BLaER1 (cell line): ENCODE data around the gene VPS26B.
A peak's percentile ranks its signal among the peaks of the same experiment; 100 is the strongest.

ENCODE experiments used
- H3K27ac ChIP-seq: shearing (Covaris generic); formaldehyde crosslinking; 2 replicates; pipeline ENCODE4 v1.8.1; 2022
- H3K27me3 ChIP-seq: shearing (Covaris generic); formaldehyde crosslinking; 2 replicates; pipeline ENCODE4 v1.8.1; 2022
- H3K36me3 ChIP-seq: shearing (Covaris generic); formaldehyde crosslinking; 2 replicates; pipeline ENCODE4 v1.8.1; 2022
- H3K4me1 ChIP-seq: shearing (Covaris generic); formaldehyde crosslinking; 2 replicates; pipeline ENCODE4 v1.8.1; 2022
- H3K4me2 ChIP-seq: shearing (Covaris generic); formaldehyde crosslinking; 2 replicates; pipeline ENCODE4 v1.8.1; 2022
- H3K4me3 ChIP-seq: shearing (Covaris generic); formaldehyde crosslinking; 2 replicates; pipeline ENCODE4 v1.8.1; 2022
- H3K9ac ChIP-seq: shearing (Covaris generic); formaldehyde crosslinking; 2 replicates; pipeline ENCODE4 v1.8.1; 2022
- H3K9me3 ChIP-seq: shearing (Covaris generic); formaldehyde crosslinking; 2 replicates; pipeline ENCODE4 v1.8.1; 2022
- H4K20me1 ChIP-seq: shearing (Covaris generic); formaldehyde crosslinking; 2 replicates; pipeline ENCODE4 v1.8.1; 2022
- Cebpa-rat ChIP-seq: shearing (Covaris generic); IDR thresholded peaks from 2 replicates; pipeline ENCODE4 v1.8.1; 2022

VPS26B gene

DNA sequence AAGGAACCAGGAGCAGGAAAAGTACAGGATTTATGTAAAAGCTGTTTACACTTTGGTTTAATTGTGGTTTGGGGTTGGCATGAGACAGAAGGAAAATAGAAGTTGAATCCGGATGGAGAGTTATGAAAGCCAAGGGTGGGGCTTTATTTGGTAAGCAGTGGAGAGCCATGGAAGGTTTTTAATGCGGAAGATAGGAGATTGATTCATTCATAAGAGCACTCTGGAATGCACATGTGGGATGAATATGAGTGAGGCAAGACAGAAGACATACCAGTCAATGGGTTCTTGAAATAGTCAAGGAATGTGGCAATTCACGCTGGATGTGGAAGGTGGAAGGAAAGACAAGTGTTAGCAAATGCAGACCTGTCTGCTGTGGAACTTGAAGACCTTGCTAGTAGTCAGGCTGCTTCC, 42.4 kb downstream of the VPS26B start:
- H3K36me3 ChIP-seq: peaks cover 24% of the 10 kb centered on the region
- no peak overlapping the region for H3K4me3 ChIP-seq
- H3K27ac ChIP-seq: no peak overlapping the region
- peaks cover 11% of the 10 kb centered on the region for H3K27me3 ChIP-seq
- peaks cover 16% of the 10 kb centered on the region for H3K4me1 ChIP-seq
- H3K4me2 ChIP-seq: no peak overlapping the region
- no peak for TF ChIP-seq Cebpa-rat
- H4K20me1 ChIP-seq: no peaks in the 10 kb centered on the region
- H3K9ac ChIP-seq: no peak overlapping the region
- H3K9me3 ChIP-seq: no peaks in the 10 kb centered on the region

DNA sequence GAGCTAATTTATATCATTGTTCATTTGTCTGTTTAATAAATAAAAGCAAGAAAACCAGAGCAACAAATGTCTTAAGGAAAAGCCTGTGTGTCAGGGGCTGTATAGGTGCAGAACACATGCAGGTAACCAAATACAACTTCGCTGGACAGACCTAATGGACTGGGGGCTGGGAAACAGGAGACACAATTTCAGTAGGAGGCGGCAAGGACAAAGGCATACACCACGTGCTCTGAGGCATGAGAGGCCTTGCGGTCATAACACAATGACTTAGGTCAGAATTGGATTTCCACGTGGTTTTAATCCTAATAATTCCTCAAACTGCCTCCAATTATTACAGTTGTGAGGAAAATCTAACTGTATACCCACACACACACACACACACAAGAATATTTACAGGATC, 43.0 kb downstream of the VPS26B start:
- H3K36me3 ChIP-seq: peaks cover 18% of the 10 kb centered on the region; the same call in 1 of the 2 replicates
- H4K20me1 ChIP-seq: no peaks in the 10 kb centered on the region
- H3K9ac ChIP-seq: no peak overlapping the region
- H3K9me3 ChIP-seq: no peaks in the 10 kb centered on the region
- H3K4me1 ChIP-seq: peaks cover 11% of the 10 kb centered on the region
- peaks cover 17% of the 10 kb centered on the region for H3K27me3 ChIP-seq
- no peak overlapping the region for H3K27ac ChIP-seq
- H3K4me2 ChIP-seq: no peak overlapping the region
- H3K4me3 ChIP-seq: no peak overlapping the region
- TF ChIP-seq Cebpa-rat: no peak

DNA sequence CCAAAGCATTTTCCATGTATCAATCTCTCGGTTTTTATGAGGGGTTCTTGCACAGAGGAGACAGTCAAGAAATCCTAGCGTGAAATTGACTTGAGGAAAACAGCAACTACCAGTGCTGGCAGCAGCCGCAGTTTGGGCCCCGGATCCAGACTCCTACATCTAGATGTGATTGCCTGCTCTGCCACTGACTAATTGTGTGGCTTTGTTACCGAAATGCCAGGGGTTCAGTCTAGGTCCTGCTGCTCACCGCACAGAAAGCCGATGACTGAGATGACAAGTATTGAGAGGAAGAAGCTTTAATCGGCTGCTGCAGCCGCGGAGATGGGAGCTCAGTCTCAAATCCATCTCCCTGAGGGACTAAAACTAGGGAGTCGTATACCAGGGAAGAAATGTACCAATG, 43.5 kb downstream of the VPS26B start:
- Histone ChIP-seq H3K9me3 (no peaks in the 10 kb centered on the region), H3K4me3 (no peak overlapping the region), H3K4me1 (peaks cover 16% of the 10 kb centered on the region), H3K9ac (no peak overlapping the region), H3K27me3 (peaks cover 22% of the 10 kb centered on the region), H3K4me2 (no peak overlapping the region), H4K20me1 (peaks cover 4% of the 10 kb centered on the region; the same call in 1 of the 2 replicates), H3K27ac (no peak overlapping the region), H3K36me3 (peaks cover 13% of the 10 kb centered on the region; the same call in 1 of the 2 replicates)
- TF ChIP-seq Cebpa-rat: no peak

DNA sequence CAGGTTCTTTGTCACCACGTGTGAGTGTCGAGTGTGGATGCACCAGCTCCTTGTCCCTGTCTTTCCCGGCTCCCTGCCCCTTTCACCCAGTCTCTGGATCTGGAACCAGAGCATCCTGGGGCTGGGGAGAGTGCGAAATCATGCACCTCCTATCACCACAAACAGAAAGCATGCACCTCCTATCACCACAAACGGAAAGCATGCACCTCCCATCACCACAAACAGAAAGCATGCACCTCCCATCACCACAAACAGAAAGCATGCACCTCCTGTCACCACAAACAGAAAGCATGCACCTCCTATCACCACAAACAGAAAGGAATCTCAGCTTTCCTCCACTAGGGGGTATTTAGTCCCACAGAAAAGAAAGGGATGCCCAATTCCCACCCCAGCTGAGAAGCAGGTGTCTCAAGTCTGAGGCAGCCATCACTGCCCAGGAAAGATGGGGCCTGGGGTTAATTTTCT, 45.8 kb downstream of the VPS26B start:
- Histone ChIP-seq H3K27me3 (peaks cover 45% of the 10 kb centered on the region), H3K4me2 (peak overlapping the region; percentile 53), H3K27ac (no peak overlapping the region), H3K36me3 (no peaks in the 10 kb centered on the region; the same call in 1 of the 2 replicates), H4K20me1 (peaks cover 23% of the 10 kb centered on the region), H3K9ac (no peak overlapping the region), H3K9me3 (no peaks in the 10 kb centered on the region), H3K4me3 (no peak overlapping the region), H3K4me1 (peaks cover 21% of the 10 kb centered on the region)
- no peak for TF ChIP-seq Cebpa-rat

DNA sequence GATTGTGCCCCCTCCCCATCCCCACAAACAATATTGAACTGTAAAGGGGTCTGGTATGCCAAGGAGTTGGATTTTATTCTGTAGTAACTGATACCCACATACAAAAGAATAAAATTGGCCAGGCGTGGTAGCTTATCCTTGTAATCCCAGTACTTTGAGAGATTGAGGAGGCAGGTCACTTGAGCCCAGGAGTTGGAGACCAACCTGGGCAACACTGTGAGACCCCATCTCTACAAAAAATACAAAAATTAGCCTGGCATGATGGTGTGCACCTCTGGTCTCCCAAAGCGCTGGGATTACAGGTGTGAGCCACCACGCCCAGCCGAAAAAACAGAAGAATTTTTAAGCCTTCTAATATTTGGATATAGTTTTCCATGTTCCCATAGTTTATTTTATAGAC, 47.5 kb downstream of the VPS26B start:
- no peak overlapping the region for H3K4me3 ChIP-seq
- TF ChIP-seq Cebpa-rat: no peak
- no peak overlapping the region for H3K4me2 ChIP-seq
- peaks cover 40% of the 10 kb centered on the region for H4K20me1 ChIP-seq
- H3K4me1 ChIP-seq: peaks cover 38% of the 10 kb centered on the region
- H3K9ac ChIP-seq: no peak overlapping the region
- H3K36me3 ChIP-seq: no peaks in the 10 kb centered on the region
- H3K27me3 ChIP-seq: peaks cover 62% of the 10 kb centered on the region
- H3K9me3 ChIP-seq: no peaks in the 10 kb centered on the region
- H3K27ac ChIP-seq: no peak overlapping the region

DNA sequence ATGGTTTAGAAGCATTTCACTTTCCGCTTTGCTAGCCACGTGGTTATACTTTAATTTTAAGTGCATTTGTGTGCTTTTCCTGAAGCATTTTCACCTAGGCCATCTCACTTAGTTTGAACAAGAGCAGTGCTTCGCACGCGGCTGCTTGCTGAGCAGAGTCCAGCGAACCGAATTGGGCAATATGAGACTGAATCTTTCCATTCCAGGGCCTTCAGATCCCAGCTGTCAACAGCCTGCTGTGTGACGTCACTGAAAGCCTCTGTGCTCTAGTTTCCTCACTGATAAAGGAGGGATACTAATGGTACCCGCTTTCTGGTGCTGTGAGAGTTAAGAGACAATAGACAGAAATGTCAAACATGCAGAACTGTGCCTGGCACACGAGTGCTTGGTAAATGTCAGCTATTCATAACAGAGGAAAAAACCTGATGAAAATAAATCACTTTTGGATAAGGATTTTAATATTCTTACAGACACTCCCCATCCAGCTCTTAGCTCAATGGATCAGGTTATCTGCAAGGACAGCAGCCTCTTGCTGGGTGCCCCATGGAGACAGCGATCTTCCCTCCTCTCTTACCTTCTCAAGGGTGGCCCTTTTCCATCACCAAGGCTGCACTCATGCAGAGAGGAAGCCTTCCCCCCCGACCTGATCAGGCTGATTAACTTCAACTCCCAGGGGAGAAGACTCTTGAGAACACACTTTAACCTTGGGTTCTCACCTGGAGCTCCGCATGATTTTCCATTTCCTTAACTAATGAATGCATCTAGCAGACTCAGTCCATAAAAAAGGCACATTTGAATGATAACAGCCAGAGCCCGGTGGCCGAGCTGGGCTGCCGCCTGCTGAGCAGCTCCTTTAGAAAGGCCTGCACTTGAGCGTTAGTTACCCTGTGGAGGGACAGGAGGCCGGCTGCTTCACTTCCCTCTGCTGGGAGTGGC, 48.2 kb downstream of the VPS26B start:
- no peak for TF ChIP-seq Cebpa-rat
- no peak overlapping the region for H3K4me2 ChIP-seq
- no peak overlapping the region for H3K27ac ChIP-seq
- peaks cover 47% of the 10 kb centered on the region for H4K20me1 ChIP-seq
- no peaks in the 10 kb centered on the region for H3K36me3 ChIP-seq
- H3K4me1 ChIP-seq: peaks cover 45% of the 10 kb centered on the region
- peaks cover 69% of the 10 kb centered on the region for H3K27me3 ChIP-seq
- H3K4me3 ChIP-seq: no peak overlapping the region
- H3K9ac ChIP-seq: no peak overlapping the region
- H3K9me3 ChIP-seq: no peaks in the 10 kb centered on the region

DNA sequence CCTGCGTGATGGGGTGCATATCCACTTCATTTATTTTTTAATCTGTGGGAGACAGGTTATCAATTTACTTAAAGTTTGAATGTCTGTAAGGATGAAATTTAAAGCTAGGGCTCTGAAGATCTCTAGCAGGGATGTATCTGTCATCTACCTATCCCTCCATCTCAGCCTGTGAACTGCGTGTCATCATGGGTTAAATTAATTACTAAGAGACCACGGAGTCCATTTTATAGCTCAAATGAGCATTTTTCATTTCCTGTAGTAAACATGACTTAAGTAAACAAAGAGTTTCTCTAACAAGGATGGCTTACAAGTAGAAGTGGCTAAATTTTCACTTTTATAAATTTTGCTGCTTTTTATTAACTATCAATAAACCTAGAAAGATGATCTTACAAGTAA, 48.8 kb downstream of the VPS26B start:
- Histone ChIP-seq H3K36me3 (no peaks in the 10 kb centered on the region), H3K4me2 (no peak overlapping the region), H3K27me3 (peaks cover 71% of the 10 kb centered on the region), H3K9me3 (peaks cover 3% of the 10 kb centered on the region), H3K27ac (no peak overlapping the region), H3K4me1 (peaks cover 51% of the 10 kb centered on the region), H3K9ac (no peak overlapping the region), H4K20me1 (peaks cover 53% of the 10 kb centered on the region), H3K4me3 (no peak overlapping the region)
- no peak for TF ChIP-seq Cebpa-rat

DNA sequence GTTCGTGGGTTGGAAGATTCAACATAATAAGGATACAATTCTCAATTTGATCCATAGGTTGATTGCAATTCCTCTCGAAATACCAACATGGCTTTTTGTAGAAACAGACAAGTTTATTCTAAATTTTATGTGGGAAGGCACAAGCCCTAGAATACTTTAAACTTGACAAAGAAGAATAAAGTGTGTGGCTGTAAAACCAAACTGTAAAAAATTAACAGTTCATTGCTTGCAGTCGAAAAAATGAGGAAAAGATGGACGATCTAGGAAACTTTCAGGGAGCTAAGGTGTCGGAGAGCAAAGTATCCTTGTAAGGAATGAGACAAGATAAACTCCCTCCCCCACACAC, 50.7 kb downstream of the VPS26B start:
- peaks cover 45% of the 10 kb centered on the region for H3K4me1 ChIP-seq
- no peak overlapping the region for H3K9ac ChIP-seq
- H3K27me3 ChIP-seq: peaks cover 83% of the 10 kb centered on the region
- H3K4me2 ChIP-seq: peak overlapping the region; percentile 93
- peaks cover 7% of the 10 kb centered on the region for H3K9me3 ChIP-seq
- no peak overlapping the region; the same call in 1 of the 2 replicates for H3K4me3 ChIP-seq
- no peak overlapping the region for H3K27ac ChIP-seq
- no peak for TF ChIP-seq Cebpa-rat
- H3K36me3 ChIP-seq: no peaks in the 10 kb centered on the region
- H4K20me1 ChIP-seq: peaks cover 54% of the 10 kb centered on the region

DNA sequence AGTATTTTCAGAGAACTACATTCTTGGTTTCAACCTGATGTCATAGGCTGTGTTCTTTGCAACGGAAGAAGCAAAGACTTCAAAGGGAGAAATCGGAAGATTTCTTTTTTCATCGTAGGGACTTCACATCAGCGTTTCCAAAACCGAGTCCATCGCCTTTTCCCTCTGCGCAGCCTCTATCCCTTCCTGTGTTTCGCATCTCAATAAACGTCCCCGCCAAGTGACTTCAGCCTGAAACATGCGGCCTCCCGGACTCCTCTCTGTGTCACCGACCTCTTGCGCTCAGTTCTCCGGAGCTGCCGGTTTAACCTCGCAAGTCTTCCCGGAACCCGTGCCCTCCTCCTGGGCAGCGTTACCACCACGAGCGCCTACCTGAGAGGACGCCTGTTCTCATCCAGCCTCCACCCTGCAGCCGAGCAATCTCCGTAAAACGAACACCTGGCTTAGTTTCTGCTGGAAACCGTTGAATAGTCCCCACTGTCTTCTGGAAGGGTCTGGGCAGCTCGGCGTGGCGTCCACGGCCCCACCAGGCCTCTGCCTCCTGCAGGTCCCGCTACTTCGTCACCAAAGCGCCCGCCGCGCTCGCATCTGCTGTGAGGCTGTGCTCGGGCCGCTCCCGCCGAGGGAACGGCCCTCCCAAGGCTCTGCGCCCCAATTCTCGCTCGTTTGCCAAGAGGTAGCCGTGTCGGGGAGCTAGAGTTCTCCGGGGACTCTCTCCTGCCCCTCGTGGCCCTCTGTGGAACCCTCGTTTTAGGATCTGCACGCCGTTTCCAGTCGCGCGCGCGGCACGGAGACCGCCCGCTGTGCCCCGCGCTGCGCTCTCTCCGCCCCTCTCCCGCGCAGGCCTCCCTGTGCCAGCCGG, 51.3 kb downstream of the VPS26B start, which contains the start of gene GLB1L3:
Gene GLB1L3, plus strand, starts transcription at position 846 of the 862 bp plus-strand sequence. CDS start 362 bp downstream, outside the sequence.
- Histone ChIP-seq H3K27ac (no peak within 1 kb of the TSS), H3K9ac (no peak within 1 kb of the TSS)

More for the DNA sequence above, 51.3 kb downstream of the VPS26B start, which contains the start of gene GLB1L3:
- H3K9me3 ChIP-seq: peaks cover 7% of the 10 kb centered on the region
- peaks cover 54% of the 10 kb centered on the region for H4K20me1 ChIP-seq
- peaks cover 83% of the 10 kb centered on the region for H3K27me3 ChIP-seq
- H3K4me1 ChIP-seq: peaks cover 40% of the 10 kb centered on the region
- TF ChIP-seq Cebpa-rat: no peak
- peak within 1 kb of the TSS; percentile 67 for H3K4me3 ChIP-seq
- H3K4me2 ChIP-seq: peak within 1 kb of the TSS; percentile 93
- no peaks in the 10 kb centered on the region for H3K36me3 ChIP-seq
